GM21423 (cell line): ENCODE results near the gene MYO18B.

ENCODE experiments used
- ATAC-seq: cut with Tn5 transposase; IDR thresholded peaks from one replicate; pipeline ENCODE4 v1.9.1; 2021; ENCODE audit warnings: mild to moderate bottlenecking, moderate library complexity; ENCODE audit not compliant: unreplicated experiment

Gene MYO18B

GRCh38 chr22:25712661-25713400, 29.2 kb upstream of the MYO18B start:
- no peak for ATAC-seq

- ATAC-seq, result no peak
Measured at GRCh38 chr22:25714070-25714469, 27.9 kb upstream of the MYO18B start.

DNA sequence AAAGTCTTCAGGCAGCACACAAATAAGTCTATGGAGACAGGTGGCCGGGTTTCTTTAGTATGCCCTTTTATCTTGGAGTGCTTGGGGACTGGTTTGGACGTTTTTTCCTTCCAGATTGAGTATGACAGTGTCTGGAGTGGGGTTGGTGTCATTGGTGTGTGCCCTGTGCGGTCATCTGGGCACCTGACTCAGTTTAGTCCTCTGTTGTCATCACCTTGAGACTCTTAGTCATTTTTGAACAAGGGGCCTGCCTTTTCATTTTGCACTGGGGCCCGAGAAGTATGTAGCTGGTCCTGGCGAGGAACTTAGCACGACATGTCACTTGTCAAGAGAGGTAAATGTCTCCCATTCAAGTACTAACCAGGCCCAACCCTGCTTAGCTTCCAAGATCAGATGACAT, 27.2 kb upstream of the MYO18B start:
- no peak for ATAC-seq

DNA sequence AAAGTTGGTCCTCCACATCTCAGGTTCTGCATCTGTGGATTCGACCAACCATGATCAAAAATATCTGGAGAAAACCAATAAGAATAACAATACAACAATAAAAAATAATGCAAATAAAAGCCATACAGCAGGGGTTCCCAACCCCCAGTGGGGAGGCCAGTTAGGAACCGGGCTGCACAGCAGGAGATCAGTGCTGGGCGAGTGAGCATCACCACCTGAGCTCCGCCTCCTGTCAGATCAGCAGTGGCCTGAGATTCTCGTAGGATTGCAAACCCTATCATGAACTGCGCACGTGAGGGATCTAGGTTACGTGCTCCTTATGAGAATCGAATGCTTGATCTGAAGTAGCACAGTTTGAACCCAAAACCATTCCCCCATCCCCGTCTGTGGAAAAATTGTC, 25.4 kb upstream of the MYO18B start:
- ATAC-seq, result no peak

- no peak for ATAC-seq
Measured at GRCh38 chr22:25718135-25718840, 23.7 kb upstream of the MYO18B start.

DNA sequence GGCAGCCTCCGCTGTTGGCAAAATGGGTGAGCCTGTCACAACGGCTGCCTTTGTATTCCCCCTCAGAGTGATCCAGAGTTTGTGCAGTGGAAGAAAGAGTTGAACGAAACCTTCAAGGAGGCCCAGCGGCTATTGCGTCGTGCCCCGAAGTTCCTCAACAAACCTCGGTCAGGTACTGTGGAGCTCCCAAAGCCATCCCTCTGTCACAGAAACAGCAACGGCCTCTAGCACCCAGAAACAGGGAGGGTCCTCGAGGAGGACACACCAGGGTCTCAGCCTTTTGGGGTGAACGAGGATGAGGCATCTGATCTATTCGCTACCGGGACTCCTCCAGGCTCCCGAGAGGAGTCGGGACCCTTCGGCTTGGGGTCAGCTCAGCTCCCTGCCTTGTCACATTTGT, 19.8 kb upstream of the MYO18B start:
- no peak for ATAC-seq

DNA sequence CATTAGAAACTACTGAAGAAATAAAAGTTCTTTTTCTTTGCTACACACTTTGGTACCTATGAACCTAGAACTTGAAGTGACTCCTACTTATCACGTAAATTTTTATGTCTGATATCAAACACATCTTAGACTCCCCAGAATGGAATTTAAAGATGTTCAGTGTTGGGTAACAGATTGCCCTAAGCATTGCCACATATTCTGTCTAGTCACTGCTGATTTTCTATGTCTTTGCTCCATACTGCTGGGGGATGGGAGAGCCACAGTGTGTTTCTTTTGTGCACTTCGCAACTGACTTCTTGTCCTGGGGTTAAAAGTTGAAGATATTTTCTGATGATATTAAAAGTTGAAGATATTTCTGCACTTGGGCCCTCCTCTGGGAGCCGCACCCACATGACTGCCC, 19.4 kb upstream of the MYO18B start:
- no peak for ATAC-seq

DNA sequence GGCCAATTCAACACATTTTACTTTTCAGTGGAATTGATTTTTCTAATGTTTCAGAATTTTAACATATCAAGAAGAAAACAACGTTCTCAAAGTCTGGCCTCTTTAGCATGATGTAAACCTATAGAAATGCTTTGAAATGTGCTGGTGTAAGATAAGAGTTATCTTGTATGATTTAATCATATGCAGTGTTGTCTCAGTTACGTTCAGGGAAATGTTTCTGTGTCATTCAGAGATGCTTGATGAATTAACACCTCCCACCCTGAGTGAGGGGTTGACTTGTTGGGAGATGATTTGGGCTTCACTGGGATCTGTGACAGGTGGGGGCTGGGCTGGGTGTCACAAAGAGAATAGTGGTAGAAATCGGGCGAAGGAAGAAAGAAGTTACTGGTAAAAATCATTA, 15.7 kb upstream of the MYO18B start:
- ATAC-seq, result no peak

- no peak for ATAC-seq
Measured at GRCh38 chr22:25728071-25728470, 13.9 kb upstream of the MYO18B start.

- ATAC-seq, result no peak
Measured at GRCh38 chr22:25729016-25729995, 12.7 kb upstream of the MYO18B start.

GRCh38 chr22:25735650-25736049, 6.3 kb upstream of the MYO18B start:
- no peak for ATAC-seq

DNA sequence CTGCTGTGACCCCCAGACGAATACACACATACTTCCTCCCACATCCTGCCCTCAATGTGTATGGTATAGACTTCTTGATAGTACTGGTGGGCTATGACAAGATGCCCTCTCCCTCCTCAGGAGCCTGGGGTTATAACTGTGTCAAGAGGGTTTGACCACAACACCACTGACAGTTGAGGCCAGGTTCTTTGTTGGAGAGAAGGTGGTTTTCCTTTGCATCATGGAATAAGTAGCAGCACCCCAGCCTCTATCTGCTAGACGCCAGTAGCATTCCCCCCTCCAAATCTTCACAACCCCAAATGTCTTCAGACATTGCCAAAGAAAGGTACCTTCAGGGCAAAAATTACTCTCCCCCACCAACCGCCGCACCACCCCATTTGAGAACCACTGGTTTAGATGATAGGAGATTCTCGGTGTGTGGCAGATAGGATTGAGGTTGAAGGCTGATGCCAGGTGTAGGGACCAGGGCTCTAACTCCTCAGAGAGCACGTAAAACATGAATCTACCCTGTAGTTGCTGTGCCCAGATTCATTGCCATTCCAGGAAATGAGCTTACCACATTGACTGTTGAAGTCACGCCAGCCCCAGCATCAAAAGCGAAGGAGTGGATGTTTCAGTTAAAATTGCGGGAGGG, 5.5 kb upstream of the MYO18B start:
- no peak for ATAC-seq

- ATAC-seq, result no peak
Measured at GRCh38 chr22:25739659-25740344, 2.2 kb upstream of the MYO18B start.

GRCh38 chr22:25742918-25743708, 1.1 kb downstream of the MYO18B start:
- no peak for ATAC-seq

DNA sequence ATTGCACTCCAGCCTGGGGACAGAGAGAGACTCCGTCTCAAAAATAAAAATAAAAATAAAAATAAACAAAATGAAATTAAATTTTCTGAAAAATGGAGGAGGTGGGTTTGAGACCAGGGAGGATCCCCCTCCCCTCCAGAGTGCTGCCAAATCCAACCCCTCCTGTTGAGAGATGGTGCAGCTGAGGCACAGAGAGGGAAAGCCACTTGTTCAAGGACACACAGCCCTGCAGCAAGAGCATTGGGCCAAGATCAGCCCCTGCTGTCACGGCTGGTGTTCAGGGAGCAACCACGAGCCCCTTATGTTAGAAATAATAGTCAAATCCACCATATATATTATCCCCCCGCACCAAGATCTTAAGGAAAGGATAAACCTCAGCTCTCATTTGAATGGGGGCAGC, 2.7 kb downstream of the MYO18B start:
- ATAC-seq, result no peak

- ATAC-seq, result no peak
Measured at GRCh38 chr22:25745341-25746011, 3.5 kb downstream of the MYO18B start.

- no peak for ATAC-seq
Measured at GRCh38 chr22:25746012-25746373, 4.0 kb downstream of the MYO18B start.

DNA sequence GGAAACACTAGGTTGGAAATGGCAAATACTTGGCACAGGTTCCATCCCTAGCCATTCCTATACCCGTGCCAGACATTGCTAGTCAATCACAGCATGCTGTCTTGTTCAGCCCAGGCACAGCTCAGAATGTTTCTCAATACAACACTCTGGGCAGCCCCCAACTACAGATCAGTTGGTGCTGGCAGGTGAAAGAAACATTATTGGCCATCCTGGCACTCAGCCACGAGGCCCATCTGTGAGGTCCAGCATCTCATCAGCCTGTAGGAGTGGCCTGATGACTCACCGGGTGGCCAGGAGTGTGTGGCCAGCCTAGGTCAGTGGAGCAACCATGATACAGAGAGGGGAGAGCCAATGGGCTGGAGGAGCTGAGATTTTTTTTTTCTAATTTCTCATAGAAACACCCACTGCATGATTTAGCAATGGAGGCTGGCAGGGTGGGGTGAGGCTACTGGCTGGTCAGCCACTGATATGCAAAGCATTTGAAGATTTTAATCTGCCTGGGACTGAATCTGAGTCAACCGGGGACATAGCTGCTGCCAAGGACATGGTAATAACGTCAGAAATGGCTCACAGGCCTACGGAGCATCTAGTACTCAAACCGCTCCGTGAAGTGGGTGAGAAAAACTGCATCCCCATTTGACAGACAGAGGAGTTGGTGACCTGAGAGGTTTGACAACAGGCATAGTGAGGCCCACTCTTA, 5.4 kb downstream of the MYO18B start:
- ATAC-seq, result no peak

DNA sequence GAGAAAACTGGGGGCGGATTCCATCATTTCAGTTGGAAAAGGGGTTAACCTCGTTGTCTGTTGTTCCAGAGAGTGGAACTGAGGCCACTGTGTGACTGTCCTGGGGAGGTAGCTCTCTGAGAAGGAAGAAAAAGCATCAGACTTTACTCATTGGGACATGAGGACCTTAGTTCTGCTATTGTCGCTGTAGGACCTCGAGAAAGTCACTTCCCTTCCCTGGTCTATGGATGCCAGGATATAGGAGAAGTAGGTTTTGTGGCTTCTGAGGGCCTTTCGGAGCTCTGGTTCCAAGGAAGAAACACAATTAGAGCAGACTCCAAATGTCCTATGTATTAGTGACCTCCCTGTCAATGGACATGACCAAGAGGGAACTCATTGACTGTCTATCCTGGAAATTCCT, 6.2 kb downstream of the MYO18B start:
- no peak for ATAC-seq
